HG03159 (cell line): ENCODE data around the gene COLEC12.
A peak's percentile ranks its signal among the peaks of the same experiment; 100 is the strongest.

Source experiments
- ATAC-seq: cut with Tn5 transposase; IDR thresholded peaks from one replicate; pipeline ENCODE4 v1.9.1; 2021; ENCODE audit warnings: mild to moderate bottlenecking, moderate library complexity; ENCODE audit not compliant: unreplicated experiment

Gene COLEC12

DNA sequence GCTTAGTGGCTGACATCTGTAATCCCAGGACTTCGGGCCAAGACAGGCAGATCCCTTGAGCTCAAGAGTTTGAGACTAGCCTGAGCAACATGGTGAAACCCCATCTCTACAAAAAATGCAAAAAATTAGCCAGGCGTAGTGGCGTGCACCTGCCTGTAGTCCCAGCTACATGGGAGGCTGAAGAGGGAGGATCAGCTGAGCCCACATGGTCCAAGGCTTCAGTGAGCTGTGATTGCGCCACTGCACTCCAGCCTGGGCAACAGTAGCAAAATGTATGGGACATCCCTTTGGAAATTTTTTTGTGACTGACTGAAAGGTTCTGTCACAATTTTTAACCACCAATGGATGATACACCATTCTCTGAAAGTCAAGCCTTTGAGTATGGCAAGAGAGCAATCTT, 6.3 kb upstream of the COLEC12 start:
- ATAC-seq: no peak

DNA sequence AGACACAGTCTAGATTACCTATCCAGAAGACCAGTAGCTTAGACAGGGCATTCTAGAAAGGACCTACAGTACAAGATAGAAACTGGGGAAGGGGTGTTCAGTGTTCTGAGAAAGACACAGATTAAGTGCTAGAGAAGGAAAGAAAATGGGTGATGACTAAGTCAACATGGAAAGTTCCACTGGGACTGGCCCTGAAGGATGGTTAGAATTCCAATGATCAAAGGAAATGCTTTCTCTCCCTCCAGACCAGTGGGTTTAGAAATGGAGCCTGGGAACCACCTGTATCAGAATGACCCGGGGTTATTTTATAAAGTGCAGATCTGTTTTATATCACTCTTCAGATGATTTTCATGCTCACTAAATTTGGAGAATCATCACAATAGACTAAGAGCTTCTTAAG, 5.8 kb upstream of the COLEC12 start:
- no peak for ATAC-seq

DNA sequence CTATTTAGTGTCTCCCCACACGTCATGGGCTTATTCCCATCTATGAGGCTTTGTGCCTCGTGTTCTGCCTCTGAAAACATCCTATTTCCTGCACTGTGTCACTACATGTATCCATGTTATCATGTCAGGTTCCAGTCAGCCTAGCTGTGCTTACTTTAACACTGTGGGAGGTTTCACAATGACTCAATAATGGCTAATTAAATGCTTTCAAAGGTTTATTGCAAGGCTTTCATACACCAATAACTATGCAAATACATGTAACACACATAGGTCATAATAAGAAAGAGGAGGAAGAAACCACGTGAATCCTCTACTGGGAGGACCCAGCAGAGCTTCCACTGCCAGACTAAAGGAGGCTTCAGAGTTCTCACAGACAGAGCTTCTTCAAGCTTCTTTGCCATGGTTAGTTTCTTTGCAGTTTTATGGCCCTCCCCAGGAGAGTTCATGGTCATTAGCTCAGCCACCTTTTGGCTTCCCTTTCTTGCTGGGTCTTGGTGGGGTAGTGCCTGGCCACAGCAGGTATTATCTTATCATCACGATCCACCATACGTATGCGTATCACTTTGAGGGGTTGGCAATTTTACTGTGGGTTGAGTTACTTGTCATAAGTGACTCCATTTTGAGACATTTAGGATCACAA, 5.1 kb upstream of the COLEC12 start:
- peak; percentile 97 for ATAC-seq

- no peak for ATAC-seq
These were observed 859 bp upstream of the COLEC12 start for GRCh38 chr18:501406-501714.

DNA sequence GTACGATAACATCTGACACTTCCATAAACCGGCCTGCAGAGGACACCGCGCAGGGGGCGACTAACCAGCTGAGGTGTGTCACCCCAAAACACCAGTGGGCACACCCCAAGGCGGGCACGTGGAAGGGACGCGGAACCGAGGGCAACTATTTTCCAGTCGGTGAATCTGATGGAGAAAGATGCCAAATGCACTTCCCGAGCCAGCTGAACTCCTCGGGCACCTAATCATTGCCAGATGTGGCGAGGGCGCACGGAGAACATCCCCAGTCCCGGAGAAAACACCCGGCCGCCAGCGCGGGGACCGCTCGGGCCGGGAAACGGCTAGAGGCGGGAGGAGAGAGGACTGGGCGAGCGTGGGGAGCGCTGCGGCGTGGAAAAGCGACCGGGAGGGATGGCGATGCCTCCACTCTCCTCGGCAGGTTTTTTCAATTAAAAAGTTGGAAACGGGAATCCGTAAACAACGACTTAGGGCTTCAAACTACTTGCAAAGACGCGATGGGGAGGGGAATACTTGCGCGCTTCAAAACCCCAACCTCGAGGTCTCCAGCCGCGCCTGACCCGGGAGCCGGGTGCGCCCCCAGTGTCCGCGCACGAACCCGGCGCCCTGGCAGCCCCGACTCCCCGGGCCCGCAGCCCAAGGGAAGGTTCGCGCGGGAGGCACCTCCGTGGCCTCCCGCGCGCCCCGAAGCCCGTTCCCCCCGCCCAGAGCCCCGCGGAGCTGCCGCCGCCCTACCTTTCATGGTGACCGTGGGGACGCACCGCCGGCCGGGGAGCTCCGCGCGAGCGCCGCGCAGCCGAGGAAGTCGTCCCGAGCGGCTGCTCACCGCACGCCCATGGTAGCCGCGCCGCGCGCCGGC, 497 bp downstream of the COLEC12 start:
- ATAC-seq: no peak

- ATAC-seq: no peak
These were observed 1.3 kb downstream of the COLEC12 start for GRCh38 chr18:498931-499775.

GRCh38 chr18:497688-498087, 2.8 kb downstream of the COLEC12 start:
- ATAC-seq: no peak

- no peak for ATAC-seq
These were observed 5.0 kb downstream of the COLEC12 start for GRCh38 chr18:495452-495851.

GRCh38 chr18:495017-495416, 5.5 kb downstream of the COLEC12 start:
- peak; percentile 66 for ATAC-seq

DNA sequence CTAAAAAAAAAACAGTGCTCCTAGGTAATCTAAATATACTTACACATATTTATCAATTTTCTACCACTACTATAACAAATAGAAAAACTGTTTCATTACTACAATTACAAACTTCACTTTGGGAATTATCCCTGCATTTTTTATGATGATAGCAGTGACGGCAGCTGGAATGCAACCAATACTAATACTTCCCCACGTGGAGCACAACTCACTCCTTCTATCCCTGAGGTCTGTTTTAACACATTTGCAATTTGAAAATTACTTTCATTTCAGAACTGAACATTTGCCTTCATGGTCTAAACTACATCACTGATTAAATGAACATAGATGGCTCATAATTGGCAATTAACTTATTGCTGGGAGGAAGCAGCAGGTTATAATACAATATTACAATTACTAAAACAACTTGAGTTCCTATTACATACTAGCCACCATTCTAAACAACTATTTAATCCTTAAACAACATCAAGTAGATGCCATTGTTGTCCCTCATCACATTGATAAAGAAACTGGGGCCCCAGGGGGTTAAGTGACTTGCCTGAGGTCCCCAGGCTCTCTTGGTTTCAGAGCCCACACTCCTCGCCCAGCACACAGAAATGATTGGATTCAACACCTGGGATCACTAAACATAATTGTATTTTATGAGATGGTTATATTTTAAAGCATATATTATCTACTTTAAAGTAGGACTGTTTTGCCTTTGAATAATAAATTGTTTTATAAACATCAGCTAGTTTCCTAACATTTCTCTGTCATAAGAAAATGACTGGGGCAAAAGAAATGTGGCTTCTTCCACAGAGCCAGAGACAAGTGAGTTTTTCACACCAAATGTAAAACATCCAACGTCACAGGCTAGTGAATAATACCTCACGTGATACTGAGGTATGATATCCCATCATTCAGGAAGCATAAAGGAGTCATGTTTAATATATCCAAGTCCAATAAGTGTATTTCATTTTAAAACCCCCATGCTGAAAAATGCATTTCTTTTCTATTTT, 6.2 kb downstream of the COLEC12 start:
- no peak for ATAC-seq

DNA sequence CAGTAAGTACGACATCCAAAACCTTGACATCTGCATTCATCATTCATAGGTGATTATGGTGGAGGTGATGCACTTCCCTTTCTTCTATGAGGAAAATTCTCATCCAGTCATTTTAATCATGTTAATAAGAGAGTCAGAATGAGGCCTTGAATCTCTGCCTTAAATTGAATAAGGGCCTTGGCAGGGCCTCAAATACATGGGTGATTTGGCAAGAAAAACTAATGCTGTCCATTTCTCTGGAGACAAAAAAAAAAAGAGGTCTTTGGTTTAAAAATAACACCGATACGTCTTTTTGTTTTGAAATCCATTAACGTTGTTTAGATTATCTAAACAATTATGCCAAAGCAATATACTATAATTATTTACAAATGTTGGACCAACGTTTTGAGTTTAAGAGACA, 8.1 kb downstream of the COLEC12 start:
- no peak for ATAC-seq

DNA sequence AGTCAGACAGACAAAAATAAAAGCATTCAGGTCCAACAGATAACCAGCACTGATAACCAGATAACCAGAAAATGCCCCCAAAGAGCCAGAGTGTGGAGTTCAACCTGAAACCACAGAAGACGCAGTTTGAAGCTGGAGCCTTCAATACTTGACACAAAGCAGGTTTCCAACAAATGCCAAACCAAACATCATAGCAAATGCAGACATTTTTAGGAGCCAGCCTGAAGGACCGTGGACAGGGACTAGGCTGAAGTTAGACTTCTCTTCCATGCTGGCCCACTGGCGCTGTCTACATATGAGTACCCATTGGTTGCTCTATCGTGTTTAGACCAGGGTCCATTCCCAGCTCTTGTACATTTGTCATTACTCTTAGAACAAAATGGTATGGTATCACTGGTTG, 9.9 kb downstream of the COLEC12 start:
- ATAC-seq: no peak

DNA sequence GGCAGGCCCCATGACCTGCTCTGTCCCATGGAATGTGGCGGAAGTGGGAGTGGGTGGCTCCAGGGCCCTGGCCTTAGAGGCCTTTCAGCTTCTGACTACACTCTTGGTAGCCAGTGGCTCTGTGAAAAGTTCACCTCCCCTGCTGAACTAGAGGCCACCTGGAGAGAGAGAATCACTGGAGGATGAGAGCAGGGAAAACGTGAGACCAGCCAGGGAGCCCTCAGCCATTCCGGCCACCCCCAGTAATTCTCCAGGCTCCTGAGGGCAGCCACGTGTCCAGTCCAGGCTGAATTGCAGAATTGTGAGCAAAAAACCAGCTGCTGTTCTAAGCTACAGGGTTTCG, 10.5 kb downstream of the COLEC12 start:
- no peak for ATAC-seq

DNA sequence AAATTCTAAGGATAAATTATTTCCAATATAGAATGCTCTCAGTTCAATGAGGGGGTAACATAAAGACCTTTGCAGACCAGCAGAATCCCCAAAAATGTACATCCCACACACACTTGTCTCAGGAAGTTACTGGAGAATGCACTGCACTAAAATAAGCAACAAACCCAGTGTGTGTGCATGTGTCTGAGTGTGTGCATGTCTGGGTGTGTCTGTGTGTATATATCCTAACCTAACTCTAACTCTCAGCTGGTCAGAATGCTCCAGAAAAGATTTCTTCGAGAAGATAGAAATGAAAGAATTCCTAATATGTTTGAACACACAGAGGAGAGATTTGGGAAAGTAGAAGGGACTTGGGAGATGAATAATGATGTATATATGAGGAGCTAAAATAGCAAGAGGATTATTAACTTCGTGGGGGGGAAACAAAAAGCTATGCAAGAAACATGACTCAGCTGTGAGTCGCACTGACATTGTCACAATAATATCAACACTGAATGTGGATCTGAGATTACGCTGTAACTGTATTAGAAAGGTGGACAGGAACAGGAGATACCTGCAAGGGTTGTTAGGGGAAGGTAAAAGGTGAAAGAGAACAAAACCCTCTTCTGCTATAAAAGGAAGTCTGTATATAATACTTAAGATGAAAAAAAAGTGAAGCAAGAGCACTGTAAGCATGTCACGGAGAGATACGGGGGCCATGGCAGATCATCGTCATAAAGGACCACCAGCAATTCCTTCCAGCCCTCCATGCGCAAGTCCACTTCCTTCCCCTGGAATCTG, 11.1 kb downstream of the COLEC12 start:
- no peak for ATAC-seq

- no peak for ATAC-seq
These were observed 13.4 kb downstream of the COLEC12 start for GRCh38 chr18:486929-487740.

GRCh38 chr18:484749-485464, 15.6 kb downstream of the COLEC12 start:
- no peak for ATAC-seq

DNA sequence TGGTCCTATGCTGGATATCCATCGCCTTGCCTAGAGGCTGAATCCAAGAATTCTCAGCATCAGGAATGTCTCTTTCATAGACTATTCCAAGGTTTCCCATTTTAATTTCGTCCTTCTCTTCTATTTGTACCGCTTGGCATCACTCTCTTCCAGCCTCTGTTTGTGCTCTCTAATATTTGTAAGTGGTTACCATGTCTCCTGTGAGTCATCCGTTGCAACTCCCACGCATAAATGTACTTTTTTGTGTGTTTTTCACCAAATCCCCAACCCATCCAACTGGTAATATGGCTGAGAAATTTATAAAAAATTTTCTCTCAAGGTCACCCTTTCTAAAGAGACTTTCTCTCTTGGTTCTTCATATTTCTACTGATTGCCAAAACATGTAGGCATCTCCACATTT, 21.8 kb downstream of the COLEC12 start:
- ATAC-seq: no peak

DNA sequence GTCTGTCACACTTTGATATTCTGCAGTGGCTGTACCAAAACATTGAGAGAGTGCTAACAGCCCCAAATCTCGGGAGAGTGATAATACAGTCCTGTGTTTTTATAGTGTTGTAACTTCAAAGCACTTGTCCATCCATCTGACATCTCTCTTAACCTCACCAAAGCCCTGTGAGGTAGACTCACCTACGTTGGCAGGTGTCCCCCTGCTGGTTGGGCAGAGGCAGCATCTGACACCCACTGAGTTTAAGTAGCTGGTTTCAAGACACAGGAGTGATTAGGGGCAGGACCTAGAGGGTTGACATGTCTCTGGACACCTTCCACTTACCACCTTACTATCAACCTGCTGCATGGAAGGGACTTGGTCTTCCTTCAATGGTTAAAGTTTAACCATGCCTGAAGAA, 22.9 kb downstream of the COLEC12 start:
- no peak for ATAC-seq
